Measurements from ENCODE around the gene FAM117A. TPM values are rescaled to one million over a fixed set of nuclear protein-coding genes. Genes with fewer than 3 reads are reported as not detected.

FAM117A gene
- total RNA-seq, 1 experiment from 2014 or later, result 14.9 TPM

DNA sequence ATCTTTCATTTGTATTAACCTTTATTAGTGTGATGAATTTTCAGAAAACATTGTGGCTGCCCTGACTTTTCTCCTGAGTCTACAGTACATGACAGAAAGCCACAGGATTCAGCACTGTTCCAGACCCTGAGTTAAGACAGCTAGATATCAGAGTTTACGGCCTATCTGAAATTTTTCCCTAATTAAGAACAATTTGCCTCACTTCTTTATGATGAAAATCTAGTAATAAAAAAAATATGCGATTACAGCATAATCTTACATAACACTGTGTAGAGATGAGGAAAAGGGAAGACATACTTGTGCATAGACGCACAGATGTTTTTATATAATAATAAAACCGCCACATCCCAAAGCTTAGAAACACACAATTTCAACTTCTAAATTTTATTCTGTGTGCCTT, 93.3 kb downstream of the FAM117A start:
- Mint-ChIP-seq H3K4me1 (ENCODE audit: low read depth, unreplicated experiment) (peaks cover 15% of the 10 kb centered on the region), H3K9me3 (ENCODE audit: low read depth, unreplicated experiment) (no peaks in the 10 kb centered on the region), H3K27me3 (ENCODE audit: unreplicated experiment) (no peaks in the 10 kb centered on the region), H3K36me3 (ENCODE audit: insufficient read depth, unreplicated experiment) (peaks cover 17% of the 10 kb centered on the region), H3K27ac (ENCODE audit: unreplicated experiment) (no peak overlapping the region), H3K4me3 (ENCODE audit: low read depth, unreplicated experiment) (no peak overlapping the region)
- no peak for TF ChIP-seq CTCF (IDR thresholded peaks at IDR 0.05; ENCODE audit: unreplicated experiment)
- intact Hi-C loops (cut with micrococcal nuclease; ENCODE audit: unreplicated experiment), result loop anchor here (10.0 kb wide), 1 partner anchor 46 kb away; no protein-coding TSS in a partner anchor
- no TSS peak for BruUV-seq (replicated peaks)
- no peak for DNase-seq
- CTCF ChIA-PET, result no interaction called here

DNA sequence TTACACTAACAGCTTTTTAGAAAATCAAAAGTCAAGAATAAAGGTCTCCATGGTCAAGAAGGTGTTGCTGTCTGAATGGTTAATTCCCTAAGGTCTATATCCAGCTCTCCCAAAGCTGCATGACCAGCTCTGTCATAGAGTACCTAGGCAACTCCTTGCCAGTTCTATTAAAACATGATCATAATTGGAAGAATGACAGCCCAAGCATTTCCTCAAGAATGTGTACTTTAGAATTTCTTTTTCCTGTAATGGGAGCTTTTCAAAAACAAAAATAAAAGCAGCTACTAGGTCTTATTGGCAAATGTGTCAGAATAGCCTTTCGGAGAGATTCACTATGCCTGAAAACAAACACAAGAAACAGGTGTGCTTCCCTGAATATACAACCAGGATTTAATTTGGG, 93.9 kb downstream of the FAM117A start:
- H3K36me3 Mint-ChIP-seq (ENCODE audit: insufficient read depth, unreplicated experiment), result peaks cover 17% of the 10 kb centered on the region
- no peaks in the 10 kb centered on the region for H3K9me3 Mint-ChIP-seq (ENCODE audit: low read depth, unreplicated experiment)
- intact Hi-C loops (cut with micrococcal nuclease; ENCODE audit: unreplicated experiment), result loop anchor here (10.0 kb wide), 1 partner anchor 45 kb away; no protein-coding TSS in a partner anchor
- no peak for TF ChIP-seq CTCF (IDR thresholded peaks at IDR 0.05; ENCODE audit: unreplicated experiment)
- H3K4me1 Mint-ChIP-seq (ENCODE audit: low read depth, unreplicated experiment), result peaks cover 9% of the 10 kb centered on the region
- CTCF ChIA-PET, result no interaction called here
- no peak overlapping the region for H3K27ac Mint-ChIP-seq (ENCODE audit: unreplicated experiment)
- no peaks in the 10 kb centered on the region for H3K27me3 Mint-ChIP-seq (ENCODE audit: unreplicated experiment)
- DNase-seq, result no peak
- H3K4me3 Mint-ChIP-seq (ENCODE audit: low read depth, unreplicated experiment), result no peak overlapping the region
- no TSS peak for BruUV-seq (replicated peaks)

DNA sequence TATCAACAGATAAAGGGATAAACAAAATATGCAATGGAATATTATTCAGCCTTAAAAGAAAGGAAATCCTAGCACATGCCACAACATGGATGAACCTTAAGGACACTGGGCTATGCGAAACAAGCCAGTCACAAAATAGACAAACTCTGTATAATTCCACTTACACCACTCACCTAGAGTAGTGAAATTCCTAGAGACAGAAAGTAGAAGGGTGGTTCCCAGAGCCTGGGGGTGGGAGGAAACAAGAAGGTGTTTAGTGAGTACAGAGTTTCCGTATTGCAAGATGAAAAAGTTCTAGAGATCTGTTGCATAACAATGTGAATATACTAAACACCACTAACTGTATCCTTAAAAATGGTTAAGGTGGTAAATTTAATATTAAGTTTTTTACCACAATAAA, 96.1 kb downstream of the FAM117A start:
- no peak for TF ChIP-seq CTCF (IDR thresholded peaks at IDR 0.05; ENCODE audit: unreplicated experiment)
- Mint-ChIP-seq H3K4me1 (ENCODE audit: low read depth, unreplicated experiment) (no peaks in the 10 kb centered on the region), H3K9me3 (ENCODE audit: low read depth, unreplicated experiment) (no peaks in the 10 kb centered on the region), H3K4me3 (ENCODE audit: low read depth, unreplicated experiment) (no peak overlapping the region), H3K36me3 (ENCODE audit: insufficient read depth, unreplicated experiment) (peaks cover 12% of the 10 kb centered on the region), H3K27ac (ENCODE audit: unreplicated experiment) (no peak overlapping the region), H3K27me3 (ENCODE audit: unreplicated experiment) (no peaks in the 10 kb centered on the region)
- DNase-seq, result no peak
- intact Hi-C loops (cut with micrococcal nuclease; ENCODE audit: unreplicated experiment), result no loop called here
- no TSS peak for BruUV-seq (replicated peaks)
- CTCF ChIA-PET, result no interaction called here

- Mint-ChIP-seq H3K4me3 (ENCODE audit: low read depth, unreplicated experiment) (no peak overlapping the region), H3K4me1 (ENCODE audit: low read depth, unreplicated experiment) (no peaks in the 10 kb centered on the region), H3K27ac (ENCODE audit: unreplicated experiment) (no peak overlapping the region), H3K27me3 (ENCODE audit: unreplicated experiment) (no peaks in the 10 kb centered on the region), H3K36me3 (ENCODE audit: insufficient read depth, unreplicated experiment) (peaks cover 6% of the 10 kb centered on the region), H3K9me3 (ENCODE audit: low read depth, unreplicated experiment) (no peaks in the 10 kb centered on the region)
- TF ChIP-seq CTCF (IDR thresholded peaks at IDR 0.05; ENCODE audit: unreplicated experiment), result no peak
- no peak for DNase-seq
- intact Hi-C loops (cut with micrococcal nuclease; ENCODE audit: unreplicated experiment), result no loop called here
- no TSS peak for BruUV-seq (replicated peaks)
- CTCF ChIA-PET, result no interaction called here
These were observed 99.2 kb downstream of the FAM117A start for GRCh38 chr17:49664706-49665211.

Other genes with a start within 250 kb of the FAM117A start
- gene NXPH3, start 188.3 kb downstream of the FAM117A start, total RNA-seq (2022), result not detected in 2 replicates
- gene SPOP, start 86.0 kb downstream of the FAM117A start, total RNA-seq (2022), result 79.0 and 79.9 TPM in 2 replicates
- 117 and 127 TPM in 2 replicates for gene SLC35B1, start 56.2 kb downstream of the FAM117A start, total RNA-seq (2022)
- 90.6 and 96.7 TPM in 2 replicates for gene KAT7, start 24.6 kb upstream of the FAM117A start, total RNA-seq (2022)
- gene TAC4, start 83.9 kb upstream of the FAM117A start, total RNA-seq (2022), result not detected in 2 replicates
- gene DLX4, start 205.1 kb upstream of the FAM117A start, total RNA-seq (2022), result 2.4 and 2.5 TPM in 2 replicates
- gene DLX3, start 231.1 kb upstream of the FAM117A start, total RNA-seq (2022), result not detected in 2 replicates

Measured in Calu3 (cell line).